ENCODE data around the gene FUS.
"Not testable (repeated sequence)": the region's sequence is repeated elsewhere in the genome, so short reads cannot be mapped to it uniquely, and the experiment has no call there.

Gene FUS

DNA sequence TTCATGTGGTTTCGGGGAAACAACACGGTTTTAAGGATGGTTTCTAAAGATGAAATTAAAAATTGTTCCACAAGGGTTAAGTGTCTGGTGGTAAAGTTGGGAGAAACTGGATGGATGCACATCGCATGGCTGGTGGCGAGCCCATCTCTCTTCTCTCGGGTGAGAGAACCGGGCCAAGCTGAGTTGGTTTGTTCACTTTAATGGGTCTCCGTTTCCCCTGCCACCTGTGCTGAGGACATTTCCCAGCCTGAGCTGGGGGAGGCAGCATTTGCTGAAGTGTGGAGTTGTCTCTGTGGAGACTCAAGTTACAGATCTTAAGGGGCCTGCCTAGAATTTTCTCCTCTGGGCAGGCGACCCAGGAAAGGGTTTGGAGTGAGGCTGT is 7.9 kb downstream of the FUS start:
- no peak for FAIRE-seq

DNA sequence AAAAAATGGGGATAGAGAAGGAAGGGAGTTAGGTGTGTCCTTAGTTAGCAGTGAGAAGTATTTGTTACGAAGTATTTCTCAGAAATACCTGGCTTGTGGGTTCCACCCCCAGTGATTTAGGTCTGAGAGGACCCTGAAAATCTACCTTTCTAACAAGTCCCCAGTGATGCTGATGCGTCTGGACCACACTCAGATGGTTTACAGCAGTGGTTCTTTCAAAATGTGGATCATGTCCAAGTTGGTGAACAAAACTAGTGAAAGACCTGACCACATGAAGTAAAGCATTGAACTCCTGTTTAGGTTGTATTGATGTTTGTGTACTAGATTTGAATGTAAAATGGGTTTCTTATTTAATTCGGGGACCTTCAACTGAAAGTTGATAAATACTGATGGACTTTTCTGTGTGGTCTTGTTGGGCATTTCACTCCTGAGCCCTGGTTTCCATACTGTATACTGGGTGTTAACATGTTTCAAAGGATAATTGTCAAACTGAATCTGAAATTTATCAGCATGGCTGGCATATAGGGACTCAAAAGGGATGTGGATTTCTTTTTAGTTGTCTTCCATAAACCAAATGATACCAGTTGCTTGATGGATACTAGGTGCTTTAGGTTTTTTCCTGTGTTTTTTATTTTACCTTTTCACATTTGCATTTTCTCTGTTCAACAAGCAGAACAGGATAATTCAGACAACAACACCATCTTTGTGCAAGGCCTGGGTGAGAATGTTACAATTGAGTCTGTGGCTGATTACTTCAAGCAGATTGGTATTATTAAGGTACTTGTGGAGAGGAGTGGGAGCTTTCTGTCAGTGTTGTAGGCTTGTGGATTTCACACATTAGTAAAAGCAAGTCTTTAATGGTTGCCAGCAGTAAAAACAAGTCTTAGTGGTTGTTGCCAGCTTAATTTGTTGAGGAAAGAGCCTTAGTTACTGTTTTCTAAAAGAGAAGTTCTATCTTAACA is 8.8 kb downstream of the FUS start:
- no peak for FAIRE-seq

DNA sequence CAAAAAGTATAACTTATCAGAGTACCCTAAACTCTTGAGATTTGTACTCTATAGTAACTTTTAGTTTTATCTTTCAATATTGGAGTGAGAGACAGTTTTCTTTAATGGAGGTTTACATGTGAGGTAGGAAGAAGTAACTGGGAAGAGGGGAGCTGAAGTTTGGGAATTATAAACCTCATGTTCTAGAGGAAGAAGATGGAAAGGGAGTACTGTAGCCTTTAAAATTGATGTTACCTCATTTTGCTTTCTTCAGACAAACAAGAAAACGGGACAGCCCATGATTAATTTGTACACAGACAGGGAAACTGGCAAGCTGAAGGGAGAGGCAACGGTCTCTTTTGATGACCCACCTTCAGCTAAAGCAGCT is 9.5 kb downstream of the FUS start:
- no peak for FAIRE-seq

DNA sequence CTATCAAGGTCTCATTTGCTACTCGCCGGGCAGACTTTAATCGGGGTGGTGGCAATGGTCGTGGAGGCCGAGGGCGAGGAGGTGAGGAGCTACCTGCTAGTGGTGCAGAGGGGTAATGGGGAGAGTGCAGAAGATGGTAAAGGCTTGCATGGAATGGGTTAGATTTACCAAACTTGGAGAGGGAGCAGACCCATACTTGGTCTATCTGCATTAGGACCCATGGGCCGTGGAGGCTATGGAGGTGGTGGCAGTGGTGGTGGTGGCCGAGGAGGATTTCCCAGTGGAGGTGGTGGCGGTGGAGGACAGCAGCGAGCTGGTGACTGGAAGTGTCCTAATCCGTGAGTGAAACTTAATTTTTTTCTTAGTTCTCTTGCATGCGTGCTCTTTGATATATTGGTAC is 10.1 kb downstream of the FUS start:
- FAIRE-seq, result no peak

DNA sequence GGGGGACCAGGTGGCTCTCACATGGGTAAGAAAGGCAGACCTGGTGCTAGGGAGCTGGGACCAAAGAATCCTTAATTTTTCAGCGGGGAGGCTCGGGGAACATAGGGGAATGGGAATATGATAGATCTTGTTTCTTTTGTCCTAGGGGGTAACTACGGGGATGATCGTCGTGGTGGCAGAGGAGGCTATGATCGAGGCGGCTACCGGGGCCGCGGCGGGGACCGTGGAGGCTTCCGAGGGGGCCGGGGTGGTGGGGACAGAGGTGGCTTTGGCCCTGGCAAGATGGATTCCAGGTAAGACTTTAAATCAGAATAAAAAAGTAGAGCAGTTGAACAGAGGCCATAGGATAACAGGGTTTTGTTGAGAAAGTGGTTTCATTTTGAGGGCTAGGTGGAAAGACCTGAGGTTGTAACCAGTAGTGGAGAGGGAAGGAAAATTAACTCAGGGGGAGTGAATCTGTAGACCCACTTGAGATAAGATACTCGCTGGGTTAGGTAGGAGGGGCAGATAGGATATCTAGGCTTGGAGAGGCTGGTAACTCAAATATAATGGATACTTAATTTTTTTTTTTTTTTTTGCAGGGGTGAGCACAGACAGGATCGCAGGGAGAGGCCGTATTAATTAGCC is 11.0 kb downstream of the FUS start:
- FAIRE-seq, result no peak

DNA sequence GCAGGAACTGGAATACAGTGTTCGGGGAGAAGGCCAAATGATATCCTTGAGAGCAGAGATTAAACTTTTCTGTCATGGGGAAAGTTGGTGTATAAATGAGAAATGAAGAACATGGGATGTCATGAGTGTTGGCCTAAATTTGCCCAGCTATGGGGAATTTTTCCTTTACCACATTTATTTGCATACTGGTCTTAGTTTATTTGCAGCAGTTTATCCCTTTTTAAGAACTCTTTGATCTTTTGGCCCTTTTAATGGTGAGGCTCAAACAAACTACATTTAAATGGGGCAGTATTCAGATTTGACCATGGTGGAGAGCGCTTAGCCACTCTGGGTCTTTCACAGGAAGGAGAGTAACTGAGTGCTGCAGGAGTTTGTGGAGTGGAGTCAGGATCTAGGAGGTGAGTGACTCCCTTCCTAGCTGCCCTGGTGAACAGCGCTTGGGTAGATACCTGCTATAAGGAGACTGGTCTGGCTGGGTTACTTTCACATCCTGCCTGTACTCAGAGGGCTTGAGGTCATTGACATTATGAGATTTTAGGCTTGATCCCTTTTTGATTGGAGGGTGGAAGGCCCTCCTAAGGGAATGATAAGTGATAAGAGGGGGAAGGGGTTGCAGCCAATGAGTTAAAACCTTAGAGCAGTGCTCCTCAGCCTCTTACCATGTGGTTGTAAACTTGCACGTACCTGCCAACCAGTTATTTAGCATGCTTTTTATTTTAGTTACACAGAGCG is 11.9 kb downstream of the FUS start:
- FAIRE-seq, result no peak

DNA sequence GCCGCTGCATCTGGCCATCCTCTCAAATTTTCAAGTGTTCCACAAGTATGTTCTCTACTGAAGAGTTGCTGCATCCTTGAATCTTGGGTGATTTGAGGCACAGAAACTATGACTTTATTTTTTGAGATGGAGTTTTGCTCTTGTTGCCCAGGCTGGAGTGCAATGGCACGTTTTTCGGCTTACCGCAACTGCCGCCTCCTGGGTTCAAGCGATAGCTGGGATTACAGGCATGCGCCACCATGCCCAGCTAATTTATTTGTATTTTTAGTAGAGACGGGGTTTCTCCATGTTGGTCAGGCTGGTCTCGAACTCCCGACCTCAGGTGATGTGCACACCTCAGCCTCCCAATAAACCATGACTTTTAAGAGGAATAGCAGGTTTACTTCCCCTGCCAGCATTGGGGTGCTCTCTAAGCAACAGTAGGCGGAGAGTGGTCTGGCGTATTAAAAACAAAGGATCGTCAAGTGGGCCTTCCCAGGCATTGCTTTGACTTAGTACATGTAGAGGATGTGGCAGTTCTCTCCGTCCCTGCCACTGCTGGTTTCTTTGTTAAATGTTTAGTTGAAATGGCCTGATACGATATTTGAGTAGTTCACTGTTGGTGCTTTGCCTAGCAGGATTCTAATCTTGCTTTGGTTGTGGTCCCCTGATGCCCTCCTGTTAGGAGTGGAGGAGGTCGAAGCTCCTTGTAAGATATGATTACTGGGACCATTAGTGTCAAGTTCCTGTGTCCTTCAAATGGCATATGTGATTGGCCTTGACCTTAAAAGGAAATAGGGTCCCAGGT is 13.1 kb downstream of the FUS start:
- FAIRE-seq, result no peak

DNA sequence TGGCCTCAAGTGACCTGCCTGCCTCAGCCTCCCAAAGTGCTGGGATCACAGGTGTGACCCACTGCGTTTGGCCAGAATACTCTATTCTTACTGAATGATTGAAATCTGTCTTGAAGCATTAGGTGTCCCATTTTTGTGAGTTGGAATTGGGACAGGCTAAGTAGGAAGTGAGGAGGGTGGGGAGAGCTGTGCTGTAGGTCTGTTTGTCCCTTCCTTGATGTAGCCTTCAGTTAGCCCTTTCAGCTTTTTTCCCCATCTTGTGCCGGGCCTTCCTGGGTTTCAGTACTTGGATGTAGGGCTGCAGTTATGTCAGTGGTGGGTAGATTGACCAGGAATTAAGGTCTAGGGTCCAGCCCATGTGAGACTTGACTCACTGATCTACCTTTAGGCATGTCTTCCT is 13.9 kb downstream of the FUS start:
- no peak for FAIRE-seq

DNA sequence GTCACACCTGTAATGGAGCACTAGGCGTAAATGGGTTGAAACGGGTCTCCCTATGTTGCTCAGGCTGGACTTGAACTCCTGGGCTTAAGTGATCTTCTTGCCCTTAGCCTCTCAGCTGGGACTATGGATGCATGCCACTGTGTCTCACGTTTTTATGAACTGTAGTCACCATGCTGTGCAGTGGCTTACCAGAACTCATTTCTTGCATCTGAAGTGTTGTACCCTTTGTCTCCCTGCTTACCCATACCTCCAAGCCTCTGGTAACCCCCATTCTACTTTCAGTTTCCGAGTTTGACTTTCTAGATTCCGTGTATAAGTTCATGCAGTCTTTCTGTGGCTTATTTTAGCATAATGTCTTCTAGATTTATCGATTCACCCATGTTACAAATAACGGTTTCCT is 15.0 kb downstream of the FUS start:
- no peak for FAIRE-seq

DNA sequence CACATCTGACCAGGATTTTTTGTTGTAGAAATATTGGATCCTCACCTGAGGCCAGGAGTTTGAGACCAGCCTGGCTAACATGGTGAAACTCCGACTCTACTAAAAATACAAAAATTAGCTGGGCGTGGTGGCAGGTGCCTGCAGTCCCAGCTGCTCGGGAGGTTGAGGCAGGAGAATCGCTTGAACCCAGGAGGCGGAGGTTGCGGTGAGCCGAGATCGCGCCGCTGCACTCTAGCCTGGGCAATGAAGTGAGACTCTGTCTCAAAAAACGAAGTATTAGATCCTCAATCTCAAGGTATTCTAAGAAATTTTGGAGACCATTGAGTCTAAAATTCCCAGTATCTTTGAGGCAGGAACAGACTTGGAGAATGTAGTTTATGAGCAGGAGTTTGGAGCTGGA is 15.9 kb downstream of the FUS start:
- not testable (repeated sequence) for FAIRE-seq

DNA sequence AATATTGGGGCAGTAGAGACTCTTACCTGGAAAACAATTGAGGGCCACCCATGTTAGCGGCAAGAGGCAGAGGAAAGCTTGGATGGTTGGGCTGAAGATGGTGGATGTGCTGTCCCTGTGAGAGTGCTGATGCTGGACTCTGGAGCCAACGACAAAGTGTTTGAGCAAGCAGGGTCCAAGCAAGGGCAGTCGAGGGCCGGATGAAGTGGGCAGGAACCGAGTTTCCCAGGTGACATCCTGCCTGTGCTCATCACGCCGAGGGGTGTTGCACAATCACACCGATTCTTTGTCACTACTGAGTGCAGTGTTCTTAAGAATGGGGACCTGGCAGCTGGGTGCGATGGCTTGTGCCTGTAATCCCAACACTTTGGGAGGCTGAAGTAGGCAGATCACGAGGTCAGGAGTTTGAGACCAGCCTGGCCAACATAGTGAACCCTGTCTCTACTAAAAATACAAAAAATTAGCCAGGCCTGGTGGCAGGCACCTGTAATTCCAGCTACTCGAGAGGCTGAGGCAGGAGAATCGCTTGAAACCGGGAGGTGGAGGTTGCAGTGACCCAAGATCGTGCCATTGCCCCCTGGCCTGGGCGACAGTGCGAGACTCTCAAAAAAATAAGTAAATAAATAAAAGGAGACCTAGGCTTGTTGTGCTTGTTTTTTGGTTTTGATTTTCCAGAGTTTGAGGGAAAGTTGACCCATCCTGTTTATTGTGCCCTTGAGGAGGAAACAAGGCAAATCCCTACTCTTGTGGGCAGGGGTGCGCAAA is 16.6 kb downstream of the FUS start:
- FAIRE-seq, result no peak

DNA sequence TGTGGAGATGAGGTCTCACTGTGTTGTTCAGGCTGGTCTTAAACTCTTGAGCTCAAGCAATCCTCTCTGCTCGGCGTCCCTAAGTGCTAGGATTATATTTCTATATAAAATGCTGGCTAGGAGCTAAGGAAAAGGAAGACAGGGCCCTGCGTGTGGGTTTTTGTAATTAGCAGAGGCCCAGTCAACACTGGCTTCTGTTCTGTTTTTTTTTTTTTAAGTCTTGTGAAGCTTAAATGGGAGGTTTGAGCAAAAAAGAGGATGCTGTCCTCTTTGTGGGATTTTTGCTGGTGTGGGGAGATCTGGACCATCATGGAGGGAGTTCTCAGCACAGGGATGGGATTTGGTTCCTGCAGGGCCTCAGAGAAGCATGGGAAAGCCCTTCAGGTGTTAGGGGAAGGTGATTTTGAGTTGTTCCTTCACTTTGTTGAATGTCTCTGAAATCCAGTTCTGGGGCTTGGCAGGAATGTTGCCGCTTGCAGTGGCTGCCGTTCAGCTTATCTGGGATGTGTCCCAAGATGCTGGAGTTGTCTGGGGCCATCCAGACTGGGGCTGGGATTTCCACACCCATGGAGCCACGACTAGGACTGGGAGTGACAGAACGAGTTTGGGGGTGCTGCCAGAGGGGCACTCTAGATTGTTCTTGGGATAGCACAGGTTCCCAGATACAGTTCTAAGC is 18.4 kb downstream of the FUS start:
- no peak for FAIRE-seq

DNA sequence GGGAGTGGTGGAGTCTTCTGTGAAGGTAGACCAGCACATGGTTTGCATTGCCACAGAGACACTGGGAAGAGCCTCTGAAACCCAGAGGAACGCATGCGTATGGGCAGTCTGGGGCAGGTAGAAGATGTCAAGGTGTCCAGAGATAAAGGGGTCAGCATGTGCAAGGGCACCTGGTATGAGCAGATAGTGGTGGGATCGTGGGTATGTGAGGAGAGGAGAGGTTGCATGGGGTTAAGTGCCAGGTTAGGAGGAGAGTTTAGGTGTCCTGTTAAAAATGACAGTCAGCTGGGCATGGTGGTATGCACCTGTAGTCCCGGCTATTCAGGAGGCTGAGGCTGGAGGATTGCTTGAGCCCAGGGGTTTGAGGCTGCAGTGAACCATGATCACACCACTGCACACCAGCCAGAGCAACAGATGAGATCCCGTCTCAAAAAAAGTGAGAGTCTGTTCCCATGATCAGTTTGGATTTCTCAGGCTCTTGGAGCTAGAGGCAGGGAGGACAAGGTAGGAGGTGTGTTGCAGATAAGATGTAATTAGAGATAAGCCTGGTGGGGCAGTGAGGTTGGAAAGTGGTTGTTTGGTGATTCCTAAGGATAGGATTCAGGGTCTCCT is 19.6 kb downstream of the FUS start:
- FAIRE-seq, result no peak

DNA sequence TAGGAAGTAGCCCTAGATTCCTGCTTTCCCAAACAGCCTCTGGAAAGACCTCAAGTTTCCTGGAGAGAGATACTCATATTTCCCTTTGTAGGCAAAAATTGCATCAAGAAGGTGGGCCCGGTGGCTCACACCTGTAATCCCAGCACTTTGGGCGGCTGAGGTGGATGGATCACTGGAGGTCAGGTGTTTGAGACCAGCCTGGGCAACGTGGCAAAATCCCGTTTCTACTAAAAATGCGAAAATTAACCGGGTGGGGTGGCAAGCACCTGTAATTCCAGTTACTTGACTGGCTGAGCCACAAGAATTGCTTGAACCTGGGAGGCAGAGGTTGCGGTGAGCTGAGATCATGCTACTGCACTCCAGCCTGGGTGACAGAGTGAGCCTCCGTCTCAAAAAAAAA is 20.2 kb downstream of the FUS start:
- not testable (repeated sequence) for FAIRE-seq

DNA sequence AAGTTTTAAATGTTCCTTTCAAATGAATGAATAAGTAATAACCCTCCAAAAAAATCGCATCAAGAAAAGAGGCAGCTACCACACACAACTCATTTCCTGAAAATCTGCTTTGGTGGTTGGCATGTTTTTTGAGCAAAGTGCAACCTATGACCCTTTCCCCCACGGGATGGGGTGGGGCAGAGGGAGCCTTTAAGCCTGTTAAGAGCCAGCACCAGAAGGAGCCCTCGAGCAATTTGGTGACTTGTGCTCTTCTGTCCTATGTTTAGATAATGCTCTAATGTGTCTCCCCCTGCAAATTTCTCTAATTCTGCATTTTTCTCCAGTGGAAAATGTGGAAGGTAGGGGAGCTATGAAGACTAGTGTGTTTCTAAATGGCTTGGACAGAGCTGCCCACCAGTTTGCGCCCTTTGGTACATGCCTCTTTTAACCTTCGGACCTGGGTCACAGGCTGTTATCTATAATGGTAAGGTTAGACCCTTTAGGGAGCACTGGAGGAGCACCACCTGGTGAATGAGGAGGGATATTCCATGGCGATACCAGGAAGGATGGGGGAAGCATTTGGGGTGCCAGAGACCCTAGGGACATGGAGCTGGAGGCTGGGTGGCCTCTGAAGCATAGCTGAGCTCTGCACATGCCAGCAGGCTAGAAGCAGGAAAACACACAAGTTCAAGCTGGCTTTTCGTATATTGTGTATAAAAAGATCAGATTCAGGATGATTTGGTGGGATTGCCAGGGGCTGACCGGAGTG is 21.1 kb downstream of the FUS start:
- no peak for FAIRE-seq

DNA sequence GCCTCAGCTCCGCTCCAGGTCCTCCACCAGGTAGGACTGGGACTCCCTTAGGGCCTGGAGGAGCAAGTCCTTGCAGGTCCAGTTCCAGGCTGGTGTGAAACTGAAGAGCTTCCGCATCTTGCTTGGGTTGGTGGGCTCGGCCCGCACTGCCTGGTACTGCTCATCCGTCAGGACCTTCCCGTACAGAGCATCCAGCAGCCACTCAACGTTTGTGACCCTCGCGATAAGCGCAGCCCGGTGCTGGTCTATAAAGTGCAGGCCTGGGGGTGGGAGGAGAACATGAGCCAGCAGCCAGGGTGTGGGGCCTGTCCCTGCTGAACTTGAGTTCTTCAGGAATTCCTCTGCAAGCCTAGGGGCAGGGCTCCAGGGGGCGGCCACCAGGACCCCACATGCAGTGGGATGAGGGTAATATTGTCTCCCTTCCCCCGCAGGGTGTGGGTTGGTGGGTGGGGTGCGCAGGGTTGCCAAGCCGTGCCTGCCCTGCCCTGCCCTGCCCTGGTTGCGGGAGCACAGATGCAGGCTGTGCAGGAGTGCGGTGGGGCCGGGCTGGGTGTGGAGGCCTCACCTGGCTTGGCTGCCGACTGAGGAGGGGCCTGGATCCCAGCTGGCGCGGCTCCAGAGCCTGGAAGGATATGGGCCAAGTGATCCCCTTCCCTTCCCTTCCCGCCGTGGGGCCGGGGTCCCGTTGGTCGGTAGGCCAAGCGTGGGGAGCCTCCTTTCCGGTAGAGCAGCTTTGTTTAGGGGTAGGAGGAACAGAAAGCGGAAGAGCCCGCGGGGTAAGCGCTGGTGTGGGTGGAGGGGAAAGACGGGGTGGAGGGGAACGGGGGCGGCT is 21.9 kb downstream of the FUS start:
- FAIRE-seq, result no peak

DNA sequence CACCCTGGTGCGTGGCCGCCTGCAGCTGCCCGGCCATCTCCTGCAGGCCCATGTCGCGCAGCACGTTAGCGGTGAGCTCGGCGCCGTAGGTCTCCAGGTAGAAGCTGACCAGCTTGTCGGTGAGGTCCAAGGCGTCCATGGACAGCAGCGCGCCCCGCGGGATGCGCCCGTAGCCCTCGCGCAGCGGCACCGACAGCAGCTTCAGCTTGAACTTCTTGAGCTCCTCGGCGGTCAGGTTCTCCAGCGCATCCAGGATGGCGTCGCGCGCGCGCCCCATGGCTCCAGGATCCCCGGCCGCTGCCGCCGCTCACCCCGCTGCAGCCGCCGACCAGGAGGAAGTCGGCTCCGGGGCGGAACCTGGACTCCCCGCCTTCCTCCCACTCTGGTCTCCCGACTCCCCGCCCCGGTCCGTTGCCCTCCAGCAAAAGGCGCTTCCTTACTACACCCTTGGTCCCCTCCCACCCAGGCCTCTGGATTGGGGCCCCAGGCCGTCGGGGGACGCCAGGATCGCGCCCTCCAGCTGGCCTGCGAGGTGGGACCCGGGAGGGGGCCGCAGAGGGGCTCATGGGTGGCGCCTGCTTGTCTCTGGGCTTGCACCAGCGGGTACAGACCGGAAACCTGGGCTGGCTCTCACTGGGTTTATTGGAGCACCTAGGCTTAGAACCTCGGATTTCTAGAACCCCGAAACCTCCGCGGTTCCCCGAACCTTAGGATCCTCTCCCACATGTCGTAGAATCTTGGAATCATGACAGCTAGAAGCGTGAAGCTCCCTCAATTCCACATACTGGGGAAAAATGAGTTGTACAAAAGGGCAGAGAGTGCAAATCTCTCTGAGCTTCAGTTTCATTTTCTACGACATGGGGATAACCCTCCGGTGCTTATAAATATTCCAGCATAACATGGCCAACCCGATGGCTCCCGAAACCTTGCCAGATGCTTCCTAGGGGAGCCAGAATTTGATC is 22.8 kb downstream of the FUS start, which contains the start of gene PYCARD:
PYCARD (minus strand) TSS at position 347 of the 962 bp plus-strand sequence; CDS start at position 277, 70 bp downstream.
- no peak for FAIRE-seq
